Measurements from ENCODE around the gene GFAP. TPM values are rescaled to one million over a fixed set of nuclear protein-coding genes. Genes with fewer than 3 reads are reported as not detected.

GFAP gene
- total RNA-seq, 2 donors from 2014 or later, result 0.62 TPM; not detected in 1

GRCh38 chr17:44920565-44920940 is 5.3 kb upstream of the GFAP start:
- H3K4me3 ChIP-seq, result no peak overlapping the region
- TF ChIP-seq POLR2A (IDR thresholded peaks at IDR 0.05) (no peak), POLR2AphosphoS5 (IDR thresholded peaks at IDR 0.05) (no peak)
- TF ChIP-seq, protein P1, sequence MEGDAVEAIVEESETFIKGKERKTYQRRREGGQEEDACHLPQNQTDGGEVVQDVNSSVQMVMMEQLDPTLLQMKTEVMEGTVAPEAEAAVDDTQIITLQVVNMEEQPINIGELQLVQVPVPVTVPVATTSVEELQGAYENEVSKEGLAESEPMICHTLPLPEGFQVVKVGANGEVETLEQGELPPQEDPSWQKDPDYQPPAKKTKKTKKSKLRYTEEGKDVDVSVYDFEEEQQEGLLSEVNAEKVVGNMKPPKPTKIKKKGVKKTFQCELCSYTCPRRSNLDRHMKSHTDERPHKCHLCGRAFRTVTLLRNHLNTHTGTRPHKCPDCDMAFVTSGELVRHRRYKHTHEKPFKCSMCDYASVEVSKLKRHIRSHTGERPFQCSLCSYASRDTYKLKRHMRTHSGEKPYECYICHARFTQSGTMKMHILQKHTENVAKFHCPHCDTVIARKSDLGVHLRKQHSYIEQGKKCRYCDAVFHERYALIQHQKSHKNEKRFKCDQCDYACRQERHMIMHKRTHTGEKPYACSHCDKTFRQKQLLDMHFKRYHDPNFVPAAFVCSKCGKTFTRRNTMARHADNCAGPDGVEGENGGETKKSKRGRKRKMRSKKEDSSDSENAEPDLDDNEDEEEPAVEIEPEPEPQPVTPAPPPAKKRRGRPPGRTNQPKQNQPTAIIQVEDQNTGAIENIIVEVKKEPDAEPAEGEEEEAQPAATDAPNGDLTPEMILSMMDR (IDR thresholded peaks at IDR 0.05), result no peak
- H3K27ac ChIP-seq, result no peak overlapping the region
- WGBS, result 78% methylated on average over 7 of the region's 7 CpGs
- H3K4me1 ChIP-seq (replicated peaks), result no peaks in the 10 kb centered on the region
- H3K36me3 ChIP-seq, result no peaks in the 10 kb centered on the region
- no peaks in the 10 kb centered on the region for H3K27me3 ChIP-seq (replicated peaks; ENCODE audit: insufficient read depth)
- intact Hi-C loops (cut with DNase I), result loop anchor here (1.0 to 2.0 kb wide), 2 partner anchors 102 to 178 kb away; no protein-coding TSS in a partner anchor
- no peaks in the 10 kb centered on the region for H3K9me3 ChIP-seq
- no peak for DNase-seq (ENCODE audit: low spot score)

GRCh38 chr17:44919885-44920564 is 4.7 kb upstream of the GFAP start:
- TF ChIP-seq, protein P1 (IDR thresholded peaks at IDR 0.05), result peak; percentile 69 to 93 (median 86)
- TF ChIP-seq POLR2A (IDR thresholded peaks at IDR 0.05) (no peak), POLR2AphosphoS5 (IDR thresholded peaks at IDR 0.05) (peak; percentile 54)
- Histone ChIP-seq H3K27ac (no peak overlapping the region), H3K27me3 (replicated peaks; ENCODE audit: insufficient read depth) (no peaks in the 10 kb centered on the region), H3K4me3 (no peak overlapping the region), H3K9me3 (no peaks in the 10 kb centered on the region), H3K36me3 (no peaks in the 10 kb centered on the region), H3K4me1 (replicated peaks) (no peaks in the 10 kb centered on the region)
- intact Hi-C loops (cut with DNase I), result loop anchor here (1.0 to 5.0 kb wide), 3 partner anchors 102 to 197 kb away; no protein-coding TSS in a partner anchor
- 13% methylated on average over 9 of the region's 9 CpGs for WGBS
- DNase-seq (ENCODE audit: low spot score), result peak; percentile 79

- no peak for TF ChIP-seq POLR2AphosphoS5 (IDR thresholded peaks at IDR 0.05)
- TF ChIP-seq POLR2A (IDR thresholded peaks at IDR 0.05), result no peak
- TF ChIP-seq, protein P1 (IDR thresholded peaks at IDR 0.05), result no peak
- no peaks in the 10 kb centered on the region for H3K4me1 ChIP-seq (replicated peaks)
- intact Hi-C loops (cut with DNase I), result loop anchor here (5.0 kb wide), 1 partner anchor 198 kb away; no protein-coding TSS in a partner anchor
- H3K36me3 ChIP-seq, result no peaks in the 10 kb centered on the region
- no peak overlapping the region for H3K4me3 ChIP-seq
- no peaks in the 10 kb centered on the region for H3K9me3 ChIP-seq
- WGBS, result 93% methylated on average over 2 of the region's 2 CpGs
- no peaks in the 10 kb centered on the region for H3K27me3 ChIP-seq (replicated peaks; ENCODE audit: insufficient read depth)
- no peak for DNase-seq (ENCODE audit: low spot score)
- H3K27ac ChIP-seq, result no peak overlapping the region
Measured at GRCh38 chr17:44919411-44919810, 4.1 kb upstream of the GFAP start.

DNA sequence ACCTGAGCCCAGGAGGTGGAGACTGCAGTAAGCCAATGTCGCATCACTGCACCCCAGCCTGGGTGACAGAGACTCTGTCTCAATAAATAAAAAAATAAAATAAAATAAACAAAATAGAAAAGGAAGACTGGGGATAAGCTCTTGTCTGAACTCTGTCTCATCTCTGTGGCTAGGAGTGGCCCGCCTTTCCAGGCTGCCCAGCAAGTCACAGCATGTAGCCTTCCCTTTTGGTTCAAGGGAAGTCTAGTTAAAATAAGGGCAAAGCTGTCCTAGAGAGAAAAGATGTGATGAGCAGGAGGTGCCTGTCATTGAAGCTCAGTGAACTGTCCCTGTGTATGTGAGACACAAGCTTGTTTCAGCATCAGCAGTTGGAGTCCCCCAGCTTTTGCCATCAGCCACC is 2.7 kb upstream of the GFAP start:
- intact Hi-C loops (cut with DNase I), result loop anchor here (5.0 kb wide), 1 partner anchor 199 kb away; no protein-coding TSS in a partner anchor
- no peak overlapping the region for H3K27ac ChIP-seq
- 70% methylated on average over 2 of the region's 2 CpGs for WGBS
- no peak for DNase-seq (ENCODE audit: low spot score)
- no peaks in the 10 kb centered on the region for H3K27me3 ChIP-seq (replicated peaks; ENCODE audit: insufficient read depth)
- no peaks in the 10 kb centered on the region for H3K9me3 ChIP-seq
- no peak overlapping the region for H3K4me3 ChIP-seq
- TF ChIP-seq POLR2A (IDR thresholded peaks at IDR 0.05) (no peak), POLR2AphosphoS5 (IDR thresholded peaks at IDR 0.05) (no peak)
- TF ChIP-seq, protein P1 (IDR thresholded peaks at IDR 0.05), result no peak
- H3K36me3 ChIP-seq, result no peaks in the 10 kb centered on the region
- no peaks in the 10 kb centered on the region for H3K4me1 ChIP-seq (replicated peaks)

DNA sequence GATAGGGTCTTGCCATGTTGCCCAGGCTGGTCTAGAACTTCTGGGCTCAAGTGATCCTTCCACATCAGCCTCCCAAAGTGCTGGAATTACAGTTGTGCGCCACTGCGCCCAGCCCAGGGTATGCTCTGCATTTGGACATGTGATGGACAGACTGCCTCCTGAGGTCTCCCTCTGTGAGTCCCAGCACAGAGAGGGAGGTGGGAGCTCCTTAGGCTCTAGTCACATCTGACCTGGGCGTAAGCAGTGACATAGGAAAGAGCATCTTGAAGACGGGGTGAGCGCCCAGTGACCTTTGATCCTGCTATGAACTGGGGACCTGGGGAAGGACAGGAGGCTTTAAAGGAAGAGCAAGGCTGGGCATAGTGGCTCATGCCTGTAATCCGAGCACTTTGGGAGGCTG is 2.2 kb upstream of the GFAP start:
- H3K27me3 ChIP-seq (replicated peaks; ENCODE audit: insufficient read depth), result peaks cover under 1% of the 10 kb centered on the region
- no peak overlapping the region for H3K4me3 ChIP-seq
- 83% methylated on average over 6 of the region's 6 CpGs for WGBS
- TF ChIP-seq POLR2AphosphoS5 (IDR thresholded peaks at IDR 0.05) (no peak), POLR2A (IDR thresholded peaks at IDR 0.05) (no peak)
- TF ChIP-seq, protein P1 (IDR thresholded peaks at IDR 0.05), result no peak
- no peak overlapping the region for H3K27ac ChIP-seq
- intact Hi-C loops (cut with DNase I), result loop anchor here (5.0 kb wide), 1 partner anchor 200 kb away; no protein-coding TSS in a partner anchor
- H3K9me3 ChIP-seq, result no peaks in the 10 kb centered on the region
- H3K36me3 ChIP-seq, result no peaks in the 10 kb centered on the region
- no peak for DNase-seq (ENCODE audit: low spot score)
- no peaks in the 10 kb centered on the region for H3K4me1 ChIP-seq (replicated peaks)
